Head of caudate nucleus (tissue), 42 donors: Measurements from ENCODE around the gene C16orf95.
A peak's percentile ranks its signal among the peaks of the same experiment; 100 is the strongest.

Source experiments
- DNase-seq, 42 donors: peaks; one replicate each; pipeline versions ENCODE4 v3.0.0 to v3.0.0-alpha.2; 2020 to 2021; ENCODE audit warnings: mixed read lengths in 7 of 42
- intact Hi-C: fragments of 100-400 bp; cut with DNase I; formaldehyde crosslinking; loops from one replicate; pipeline ENCODE4 v1.15.0; 2022

Gene C16orf95

DNA sequence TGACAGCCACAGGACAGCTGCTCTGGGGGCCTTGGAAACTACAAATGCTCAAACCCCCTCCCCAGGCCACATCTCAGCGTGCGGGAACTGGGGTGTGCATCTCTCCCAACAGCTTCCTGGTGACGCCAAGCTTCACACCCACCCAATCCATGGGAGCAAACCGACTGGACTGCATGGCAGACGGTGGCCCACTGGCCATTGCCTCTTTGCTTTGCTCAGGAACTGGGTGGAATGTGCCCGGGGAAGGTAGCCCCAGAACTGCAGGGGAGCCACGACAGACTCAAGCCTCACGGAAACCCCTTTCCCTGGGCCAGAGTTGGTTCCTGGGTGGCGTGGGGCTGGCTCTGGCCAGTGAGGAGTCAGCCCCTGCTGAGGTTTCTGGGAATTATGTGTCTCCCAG, 5.2 kb upstream of the C16orf95 start:
- no peak for DNase-seq
- intact Hi-C loops = loop anchor here (10.0 kb wide), 1 partner anchor 152 kb away; no protein-coding TSS in a partner anchor

DNA sequence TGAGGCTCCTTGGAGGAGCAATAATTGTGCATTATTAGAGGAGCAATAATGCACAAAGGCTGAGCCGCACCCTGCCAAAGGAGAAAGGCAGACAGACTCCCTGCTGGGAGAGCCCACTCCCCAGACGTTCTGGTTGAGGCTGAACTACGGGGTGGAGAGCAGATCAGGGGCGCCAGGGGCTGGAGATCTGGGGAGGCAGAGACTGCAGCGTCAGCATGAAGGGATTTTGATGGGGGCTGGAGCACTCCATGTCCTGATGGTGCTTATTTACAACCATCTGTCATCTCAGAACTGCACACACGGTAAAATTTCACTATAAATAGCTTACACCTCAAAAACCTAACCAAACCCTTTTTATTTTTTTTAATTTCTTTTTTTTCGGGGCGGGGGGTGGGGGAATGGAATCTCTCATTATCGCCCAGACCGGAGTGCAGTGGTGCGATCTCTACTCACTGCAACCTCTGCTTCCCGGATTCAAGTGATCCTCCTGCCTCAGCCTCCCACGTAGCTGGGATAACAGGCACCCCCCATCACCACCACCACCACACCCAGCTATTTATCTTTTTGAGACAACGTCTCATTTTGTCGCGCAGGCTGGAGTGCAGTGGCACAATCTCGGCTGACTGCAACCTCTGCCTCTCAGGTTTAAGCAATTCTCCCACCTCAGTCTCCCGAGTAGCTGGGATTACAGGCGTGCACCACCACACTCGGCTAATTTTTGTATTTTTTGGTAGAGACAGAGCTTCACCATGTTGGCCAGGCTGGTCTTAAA, 4.3 kb upstream of the C16orf95 start:
- intact Hi-C loops = loop anchor here (10.0 kb wide), 1 partner anchor 153 kb away; no protein-coding TSS in a partner anchor
- no peak for DNase-seq

DNA sequence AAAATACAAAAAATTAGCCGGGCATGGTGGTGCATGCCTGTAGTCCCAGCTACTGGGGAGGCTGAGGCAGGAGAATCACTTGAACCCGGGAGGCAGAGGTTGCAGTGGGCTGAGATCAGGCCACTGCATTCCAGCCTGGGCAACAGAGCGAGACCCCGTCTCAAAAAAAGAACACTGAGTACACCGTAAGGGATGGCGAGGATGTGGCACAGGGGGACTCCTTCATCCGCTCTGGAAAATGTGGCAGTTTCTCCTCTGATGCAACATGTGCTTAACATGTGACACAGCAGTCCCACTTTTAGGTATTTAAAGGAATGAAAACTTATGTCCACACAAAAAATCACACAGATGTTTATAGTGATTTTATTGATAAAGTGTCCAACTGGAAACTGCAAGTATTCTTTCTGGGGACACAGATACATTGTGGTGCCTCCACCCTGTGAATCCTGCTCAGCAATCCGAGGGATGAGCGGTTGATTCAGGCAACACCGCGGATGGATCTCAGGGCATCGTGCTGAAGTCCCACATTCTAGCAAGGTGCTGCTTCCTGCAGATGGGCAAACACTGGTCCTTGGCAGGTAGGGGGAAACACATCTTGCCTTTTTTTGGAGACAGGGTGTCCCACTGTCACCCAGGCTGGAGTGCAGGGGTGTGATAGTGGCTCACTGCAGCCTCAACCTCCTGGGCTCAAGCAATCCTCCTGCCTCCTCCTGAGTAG, 3.5 kb upstream of the C16orf95 start:
- intact Hi-C loops = loop anchor here (10.0 kb wide), 1 partner anchor 154 kb away; no protein-coding TSS in a partner anchor
- DNase-seq = no peak

DNA sequence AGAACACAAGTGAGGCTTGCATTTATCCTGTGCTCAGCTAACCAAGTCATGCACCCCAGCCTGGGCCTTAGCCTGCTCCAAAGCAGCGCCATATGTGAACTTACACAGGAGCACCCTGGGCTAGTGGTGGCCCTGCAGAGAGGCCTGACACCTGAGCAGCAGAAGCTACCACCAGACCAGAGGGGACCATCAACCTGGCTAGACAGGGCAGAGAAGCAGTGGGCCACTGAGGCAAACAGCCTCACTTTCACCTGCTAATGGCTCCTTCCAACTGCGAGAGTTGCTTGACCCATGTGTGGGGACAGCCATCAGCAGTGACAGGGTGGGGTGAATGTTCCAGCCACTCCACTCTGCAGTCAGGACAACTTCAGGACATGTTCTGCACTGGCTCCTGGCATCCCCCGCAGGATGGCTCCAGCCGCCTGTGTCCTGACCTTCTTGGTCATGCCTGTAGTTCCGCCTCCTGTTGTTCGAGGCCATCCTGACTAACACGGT, 2.9 kb upstream of the C16orf95 start:
- intact Hi-C loops = loop anchor here (5.0 to 10.0 kb wide), 3 partner anchors 62 to 315 kb away; partner anchors contain the start of gene FBXO31
- no peak for DNase-seq

DNA sequence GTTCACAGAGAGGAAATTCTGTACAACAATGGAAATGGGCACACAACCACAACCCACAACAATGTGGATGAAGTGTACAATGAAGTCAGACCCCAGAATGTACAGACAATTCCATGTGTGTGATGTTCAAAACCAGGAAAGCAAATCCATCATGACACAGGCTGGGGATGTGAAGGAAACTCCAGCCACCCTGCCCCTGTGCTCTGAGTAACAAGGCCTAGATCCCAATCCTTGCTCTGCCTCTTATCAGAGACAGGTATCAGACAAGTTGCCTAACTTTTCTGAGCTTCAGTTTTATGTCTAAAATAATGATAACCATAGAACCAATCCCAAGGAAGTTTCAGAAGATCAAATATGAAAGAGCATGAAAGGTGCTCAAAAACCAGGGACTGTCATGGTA, 1.8 kb upstream of the C16orf95 start:
- intact Hi-C loops = loop anchor here (5.0 to 10.0 kb wide), 2 partner anchors 63 to 316 kb away; partner anchors contain the start of gene FBXO31
- DNase-seq = no peak

DNA sequence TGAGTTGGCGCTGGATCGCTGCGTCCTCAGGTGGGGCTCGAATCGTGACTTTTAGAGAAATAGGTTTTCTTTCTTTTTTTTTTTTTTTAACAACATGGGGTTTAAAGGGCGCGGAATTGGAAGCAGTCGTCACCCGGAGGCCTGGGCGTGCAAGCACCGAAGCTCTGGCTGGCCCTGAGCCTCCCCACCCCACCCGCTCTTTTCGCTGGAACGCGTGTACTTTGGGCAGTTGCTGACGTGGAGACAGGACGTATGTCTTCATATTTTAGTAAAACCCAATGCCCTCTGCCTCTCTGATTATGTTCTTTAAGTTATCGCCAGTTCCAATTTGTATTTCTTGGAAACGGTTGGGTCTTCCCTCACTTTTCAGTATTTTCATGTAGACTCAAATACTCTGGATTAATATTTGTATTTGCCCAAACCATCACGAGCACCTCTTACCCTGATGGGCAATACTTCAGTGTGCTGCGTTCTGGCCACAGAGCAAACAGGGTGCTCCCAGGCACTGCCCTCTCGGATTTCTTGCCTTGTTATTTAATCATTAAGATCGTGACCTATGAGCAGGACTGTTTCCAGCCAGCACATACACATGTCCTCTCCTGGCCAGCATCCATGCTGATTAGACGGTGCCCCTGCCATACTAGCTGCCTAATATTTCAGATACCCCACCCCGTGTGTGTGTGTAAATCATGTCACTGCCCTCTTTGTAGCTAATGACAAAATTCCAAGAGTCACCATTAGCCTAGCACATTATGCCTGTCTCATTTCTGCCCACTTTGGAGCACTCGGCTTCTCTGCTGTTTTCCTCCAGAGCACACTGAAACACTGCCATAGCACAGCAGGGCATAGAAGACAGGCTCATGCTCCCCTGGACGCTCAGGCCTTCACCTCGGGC, 805 bp upstream of the C16orf95 start:
- intact Hi-C loops = loop anchor here (2.0 to 10.0 kb wide), 3 partner anchors 64 to 317 kb away; partner anchors contain the start of genes FBXO31 and MAP1LC3B

DNA sequence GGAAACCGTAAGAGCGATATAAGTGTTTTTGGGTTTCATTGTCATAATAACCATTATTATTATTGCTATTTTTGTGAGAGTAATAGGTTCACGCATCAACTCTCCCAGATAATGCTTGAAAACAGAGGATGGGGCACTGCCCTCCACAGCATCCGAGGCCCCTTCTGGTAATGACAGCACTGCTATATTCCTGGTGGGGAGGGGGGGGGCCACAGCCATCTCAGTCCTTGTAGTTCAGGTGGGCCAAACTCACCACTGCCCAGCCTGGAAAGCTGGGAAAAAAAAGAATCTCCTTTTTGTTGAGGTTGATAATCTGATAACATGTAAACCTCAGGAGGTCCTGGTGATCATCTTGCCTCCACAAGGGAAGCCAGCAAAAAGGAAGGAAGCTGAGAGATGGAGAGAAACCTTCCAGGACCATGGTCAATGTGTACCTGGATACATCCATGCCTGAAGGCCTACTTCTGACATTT, 706 bp downstream of the C16orf95 start:
- DNase-seq = no peak
- intact Hi-C loops = loop anchor here (2.0 to 10.0 kb wide), 3 partner anchors 66 to 318 kb away; partner anchors contain the start of genes FBXO31 and MAP1LC3B

More for the DNA sequence above, 805 bp upstream of the C16orf95 start:
- peak in 22 of 42 donors; percentile 20 to 73 (median 42) for DNase-seq

DNA sequence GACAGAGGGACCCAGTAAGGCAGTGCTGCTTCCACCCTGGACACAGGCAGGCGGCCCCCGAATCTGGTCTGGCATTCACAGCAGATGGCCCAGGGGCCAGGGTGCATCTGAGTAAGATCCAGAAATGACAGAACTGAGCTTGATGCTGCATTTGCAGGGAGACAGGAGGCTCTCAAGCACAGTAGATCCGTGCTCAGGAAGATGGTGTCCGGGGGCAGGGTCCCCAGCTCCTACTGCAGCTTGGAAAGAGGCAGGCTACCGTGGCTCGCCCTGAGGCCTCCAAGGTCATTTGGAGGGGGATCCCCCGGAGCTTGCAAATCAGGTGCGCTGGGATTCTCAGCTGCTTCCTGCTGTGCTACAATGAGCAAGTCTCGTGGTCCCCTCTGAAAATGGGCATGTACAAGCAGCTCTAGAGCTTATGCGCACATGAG, 2.2 kb downstream of the C16orf95 start:
- intact Hi-C loops = loop anchor here (5.0 to 10.0 kb wide), 2 partner anchors 67 to 320 kb away; partner anchors contain the start of gene FBXO31
- DNase-seq = no peak

DNA sequence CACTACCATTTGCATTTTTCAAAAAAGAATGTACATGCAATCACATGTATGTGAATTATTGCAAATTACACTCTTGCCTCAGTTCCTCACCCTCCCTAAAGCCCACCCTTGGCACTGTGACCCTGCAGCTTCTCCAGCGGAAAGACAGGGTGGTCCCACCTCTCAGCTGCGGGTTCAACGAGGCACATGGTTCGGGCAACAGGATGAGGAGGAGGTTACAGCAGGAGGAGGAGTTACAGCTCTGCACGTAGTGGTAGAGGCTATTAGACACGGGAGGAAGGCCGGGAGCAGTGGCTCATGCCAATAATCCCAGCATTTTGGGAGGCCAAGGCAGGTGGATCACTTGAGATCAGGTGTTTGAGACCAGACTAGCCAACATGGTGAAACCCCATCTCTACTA, 5.2 kb downstream of the C16orf95 start:
- DNase-seq = no peak
- intact Hi-C loops = loop anchor here (10.0 kb wide), 1 partner anchor 323 kb away; no protein-coding TSS in a partner anchor

DNA sequence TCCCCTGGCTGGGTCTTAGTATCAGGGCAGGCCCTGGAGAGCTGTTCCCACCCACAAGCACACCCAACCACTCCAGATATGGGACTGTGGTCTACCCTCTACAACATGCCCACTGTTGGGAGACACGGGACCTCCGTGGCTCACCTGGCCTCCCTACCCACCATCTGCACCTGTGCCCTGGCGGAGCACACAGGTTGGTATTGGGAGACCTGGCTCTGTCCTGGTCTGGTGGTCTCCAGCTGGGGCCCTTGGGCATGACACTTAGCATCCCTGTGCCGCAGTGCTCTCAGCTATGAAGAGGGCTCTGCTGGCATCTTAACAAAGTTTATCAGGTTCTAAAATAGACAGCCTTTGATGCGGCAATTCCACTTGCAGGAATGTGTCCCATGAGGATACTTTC, 5.8 kb downstream of the C16orf95 start:
- intact Hi-C loops = loop anchor here (10.0 kb wide), 1 partner anchor 323 kb away; no protein-coding TSS in a partner anchor
- no peak for DNase-seq

DNA sequence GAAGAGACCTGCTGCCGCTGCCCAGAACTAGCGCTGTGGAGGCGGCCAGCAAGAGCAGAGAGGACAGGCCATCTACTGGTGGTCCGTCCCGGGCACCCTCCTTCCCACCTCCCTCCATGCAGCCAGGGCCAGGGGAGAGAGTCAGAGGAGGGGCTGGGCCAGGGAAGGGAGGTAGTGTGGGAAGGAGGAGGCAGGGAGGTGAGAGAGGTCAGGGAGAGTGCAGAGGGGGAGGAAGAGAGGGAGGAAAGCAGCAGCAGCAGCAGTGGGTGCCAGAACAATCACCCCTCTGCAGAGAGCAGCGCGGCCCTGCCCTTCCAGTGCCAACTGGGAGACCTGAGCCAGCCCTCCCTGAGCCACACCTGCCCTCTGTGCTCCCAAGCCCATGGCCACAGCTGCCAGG, 6.6 kb downstream of the C16orf95 start:
- intact Hi-C loops = loop anchor here (10.0 kb wide), 1 partner anchor 324 kb away; no protein-coding TSS in a partner anchor
- DNase-seq = no peak

DNA sequence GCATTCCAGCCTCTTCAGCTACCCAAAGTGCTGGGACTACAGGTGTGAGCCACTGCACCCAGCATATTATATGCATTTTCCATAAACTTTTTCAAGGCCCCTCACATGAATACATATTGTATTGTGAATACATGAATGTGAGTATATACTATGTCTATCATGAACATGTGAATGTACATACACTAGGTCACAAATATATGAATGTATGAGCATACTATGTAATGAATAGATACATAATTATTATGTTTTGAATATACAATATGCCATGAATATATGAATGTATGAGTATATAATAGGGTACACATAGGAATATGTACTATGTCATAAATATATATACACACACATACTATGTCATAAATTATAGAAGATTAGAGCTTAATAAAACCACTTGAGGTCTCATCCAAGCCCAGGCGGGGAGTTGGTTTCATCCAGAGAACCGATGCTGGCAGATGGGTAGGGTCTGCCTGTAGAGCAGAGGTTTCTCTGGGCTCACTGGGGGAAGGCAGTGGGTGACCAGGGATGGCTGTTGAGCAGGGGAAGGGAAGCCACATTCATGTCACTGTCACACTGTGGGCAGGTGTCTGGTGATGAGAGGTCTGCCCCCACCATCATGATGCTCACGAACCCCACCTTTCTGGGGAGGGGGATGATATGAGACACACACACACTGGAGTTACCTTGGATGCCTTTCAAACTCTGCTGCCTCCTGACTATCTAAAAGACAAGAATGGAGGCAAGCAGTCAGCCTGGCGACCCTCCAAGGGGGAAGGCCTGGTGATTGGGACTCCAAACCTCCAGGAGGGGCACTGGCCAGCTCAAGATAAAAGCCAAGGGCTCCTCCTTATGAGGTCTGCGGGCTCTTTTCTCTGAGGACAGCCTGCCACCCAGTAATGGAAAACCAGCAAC, 7.3 kb downstream of the C16orf95 start:
- DNase-seq = no peak
- intact Hi-C loops = loop anchor here (10.0 kb wide), 1 partner anchor 325 kb away; no protein-coding TSS in a partner anchor

DNA sequence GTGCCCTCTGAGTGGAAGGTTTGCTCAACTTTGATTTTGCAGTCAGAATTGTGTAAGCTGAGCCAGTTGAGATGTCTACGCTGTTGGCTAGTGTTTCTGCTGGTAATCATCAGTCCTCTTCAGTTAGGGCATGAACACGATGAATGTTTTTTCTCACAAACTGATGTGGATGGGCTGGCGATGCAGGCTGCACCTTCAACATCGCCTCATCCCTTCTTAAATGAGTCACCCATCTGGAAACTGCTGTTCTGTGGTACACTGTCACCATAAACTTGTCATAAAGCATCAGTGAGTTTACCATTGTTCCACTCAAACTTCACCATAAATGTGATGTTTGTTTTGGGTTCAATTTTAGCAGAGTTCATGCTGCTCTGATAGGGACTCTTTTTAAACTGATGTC, 8.4 kb downstream of the C16orf95 start:
- no peak for DNase-seq
- intact Hi-C loops = no loop called here

DNA sequence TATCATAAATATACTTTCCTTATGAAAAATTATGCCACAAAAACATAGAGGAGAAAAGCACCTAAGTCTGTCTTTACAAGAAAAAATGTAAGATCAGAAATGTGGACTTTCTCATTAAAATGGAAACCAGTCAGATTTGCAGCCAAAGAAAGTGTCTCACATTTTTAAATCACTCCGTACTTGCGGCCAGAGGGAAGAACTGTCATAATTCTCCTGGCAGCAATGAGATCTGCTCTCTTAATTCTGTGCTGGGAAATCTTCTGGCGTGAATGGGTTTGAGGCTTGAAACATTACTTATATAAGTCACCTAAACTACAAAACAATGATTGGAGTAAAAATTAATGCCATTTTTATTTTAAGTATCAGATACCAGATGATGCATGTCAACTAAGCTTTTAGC, 10.7 kb downstream of the C16orf95 start:
- DNase-seq = no peak

DNA sequence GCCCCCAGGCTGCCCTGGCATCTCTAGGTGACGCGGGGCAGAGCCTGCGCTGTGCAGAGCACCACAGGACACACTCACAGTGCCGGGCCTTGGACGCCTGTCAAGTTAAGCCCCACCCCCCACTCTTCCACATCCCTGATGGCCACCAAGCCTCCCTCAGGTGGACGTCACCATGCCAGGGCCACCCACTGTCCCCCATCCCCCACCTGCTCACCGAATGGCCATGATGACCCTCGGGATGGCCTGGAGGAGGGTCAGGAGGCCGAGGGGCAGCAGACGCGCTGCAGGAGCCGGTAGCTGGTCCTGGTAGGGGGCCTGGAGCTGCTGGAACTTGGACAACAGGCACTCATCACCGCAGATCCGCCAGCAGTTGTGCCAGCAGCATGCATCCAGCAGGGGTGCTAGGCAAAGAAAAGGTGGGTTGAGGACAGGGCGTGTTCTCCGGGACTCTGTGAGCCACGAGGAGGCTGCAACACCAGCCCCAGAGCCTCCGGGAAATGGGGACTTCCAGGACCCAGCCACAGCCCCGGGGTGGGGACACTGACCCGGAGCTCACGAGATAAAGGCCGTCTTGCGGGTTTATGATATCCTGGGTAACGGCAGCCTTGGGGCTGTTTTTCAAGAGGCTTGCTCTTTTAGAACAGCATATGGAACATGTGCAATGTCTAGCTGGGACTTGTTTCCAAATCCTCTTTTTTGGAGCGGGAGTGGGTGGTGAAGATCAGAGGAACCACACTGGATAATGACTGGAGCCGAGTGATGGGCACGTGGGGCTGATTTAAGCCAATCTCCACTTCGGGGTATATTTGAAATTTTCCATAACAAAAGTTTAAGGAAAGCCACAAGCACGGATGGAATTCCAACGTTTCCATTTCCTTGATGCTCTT, 11.4 kb downstream of the C16orf95 start:
- intact Hi-C loops = no loop called here

More for the DNA sequence above, 10.7 kb downstream of the C16orf95 start:
- intact Hi-C loops = no loop called here

DNA sequence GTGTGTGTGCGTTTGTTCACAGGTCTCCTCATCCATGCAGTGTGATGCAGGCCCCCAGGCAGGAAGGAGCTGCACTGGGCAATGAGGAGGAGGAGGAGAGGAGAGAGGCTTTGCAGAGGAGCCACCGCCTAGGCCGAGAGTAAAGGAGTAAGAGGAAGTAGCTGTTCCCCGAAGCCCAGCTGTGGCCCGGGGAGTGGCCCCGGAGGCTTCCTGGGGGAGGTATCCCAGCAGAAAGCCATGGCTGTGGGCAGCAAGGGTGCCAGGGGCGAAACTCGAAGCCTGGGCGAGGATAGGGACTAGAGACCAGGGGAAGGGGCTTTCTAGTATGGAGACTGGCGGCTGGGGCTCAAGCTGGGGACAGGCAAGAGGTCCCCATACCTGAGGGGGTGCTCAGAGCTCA, 12.2 kb downstream of the C16orf95 start:
- intact Hi-C loops = no loop called here
- DNase-seq = no peak

More for the DNA sequence above, 11.4 kb downstream of the C16orf95 start:
- DNase-seq = no peak
